Measurements from ENCODE around the gene SLC2A13. TPM values are rescaled to one million over a fixed set of nuclear protein-coding genes. Genes with fewer than 3 reads are reported as not detected.

The SLC2A13 gene
- total RNA-seq, 1 donor from 2014 or later = 17.4 TPM

DNA sequence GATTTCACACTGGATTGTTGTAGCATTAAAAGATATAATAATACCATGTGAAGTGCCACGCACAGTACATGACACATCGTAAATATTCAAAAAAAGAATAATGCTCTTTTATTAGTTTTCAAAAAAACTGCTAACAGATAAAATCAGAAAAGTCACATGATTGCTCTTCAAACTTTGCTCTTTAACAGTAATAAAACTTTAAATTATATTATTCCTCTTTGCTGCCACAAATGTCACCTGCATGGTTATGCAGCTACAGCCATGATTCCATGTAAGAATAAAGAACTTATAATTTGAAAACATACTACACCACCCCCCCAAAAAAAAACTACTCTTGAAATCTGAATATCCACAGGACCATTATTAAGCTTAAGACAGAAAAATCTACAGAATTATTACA, 90.0 kb downstream of the SLC2A13 start:
- no peak for DNase-seq (ENCODE audit: extremely low spot score in 2 of 2)
- H3K4me3 ChIP-seq = no peak overlapping the region
- no peaks in the 10 kb centered on the region for H3K9me3 ChIP-seq
- no peaks in the 10 kb centered on the region for H3K36me3 ChIP-seq
- intact Hi-C loops (cut with DNase I) = no loop called here
- no peaks in the 10 kb centered on the region for H3K4me1 ChIP-seq
- H3K27me3 ChIP-seq = no peaks in the 10 kb centered on the region
- TF ChIP-seq, protein P1, sequence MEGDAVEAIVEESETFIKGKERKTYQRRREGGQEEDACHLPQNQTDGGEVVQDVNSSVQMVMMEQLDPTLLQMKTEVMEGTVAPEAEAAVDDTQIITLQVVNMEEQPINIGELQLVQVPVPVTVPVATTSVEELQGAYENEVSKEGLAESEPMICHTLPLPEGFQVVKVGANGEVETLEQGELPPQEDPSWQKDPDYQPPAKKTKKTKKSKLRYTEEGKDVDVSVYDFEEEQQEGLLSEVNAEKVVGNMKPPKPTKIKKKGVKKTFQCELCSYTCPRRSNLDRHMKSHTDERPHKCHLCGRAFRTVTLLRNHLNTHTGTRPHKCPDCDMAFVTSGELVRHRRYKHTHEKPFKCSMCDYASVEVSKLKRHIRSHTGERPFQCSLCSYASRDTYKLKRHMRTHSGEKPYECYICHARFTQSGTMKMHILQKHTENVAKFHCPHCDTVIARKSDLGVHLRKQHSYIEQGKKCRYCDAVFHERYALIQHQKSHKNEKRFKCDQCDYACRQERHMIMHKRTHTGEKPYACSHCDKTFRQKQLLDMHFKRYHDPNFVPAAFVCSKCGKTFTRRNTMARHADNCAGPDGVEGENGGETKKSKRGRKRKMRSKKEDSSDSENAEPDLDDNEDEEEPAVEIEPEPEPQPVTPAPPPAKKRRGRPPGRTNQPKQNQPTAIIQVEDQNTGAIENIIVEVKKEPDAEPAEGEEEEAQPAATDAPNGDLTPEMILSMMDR (IDR thresholded peaks at IDR 0.05) = no peak
- no peak for TF ChIP-seq POLR2AphosphoS5 (IDR thresholded peaks at IDR 0.05; ENCODE audit: insufficient read depth in 1 of 2, low read depth in 1 of 2)
- no peak overlapping the region for H3K27ac ChIP-seq

DNA sequence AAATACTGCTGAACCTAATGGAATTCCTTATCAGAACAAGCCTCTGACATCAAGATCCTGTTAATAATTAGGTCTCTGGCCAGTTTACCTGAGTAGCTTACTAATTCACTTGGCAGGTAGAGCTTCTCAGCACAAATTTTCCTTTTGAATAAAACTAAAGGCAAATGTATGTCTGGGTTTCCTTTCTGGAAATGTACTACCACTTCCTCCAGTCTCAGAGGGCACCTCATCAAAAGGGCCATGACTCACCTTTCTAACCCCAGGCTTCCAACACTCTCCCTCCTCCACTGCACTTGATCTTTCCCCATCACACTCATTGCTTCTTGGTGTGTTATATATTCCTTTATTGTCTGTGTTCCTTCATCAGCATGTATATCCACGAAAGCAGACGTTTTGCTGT, 90.5 kb downstream of the SLC2A13 start:
- H3K4me1 ChIP-seq = no peaks in the 10 kb centered on the region
- DNase-seq (ENCODE audit: extremely low spot score in 2 of 2) = no peak
- no peaks in the 10 kb centered on the region for H3K27me3 ChIP-seq
- TF ChIP-seq POLR2A (IDR thresholded peaks at IDR 0.05) = no peak
- no peak for TF ChIP-seq POLR2AphosphoS5 (IDR thresholded peaks at IDR 0.05; ENCODE audit: insufficient read depth in 1 of 2, low read depth in 1 of 2)
- intact Hi-C loops (cut with DNase I) = no loop called here
- H3K9me3 ChIP-seq = no peaks in the 10 kb centered on the region
- H3K4me3 ChIP-seq = no peak overlapping the region
- H3K27ac ChIP-seq = no peak overlapping the region
- no peaks in the 10 kb centered on the region for H3K36me3 ChIP-seq

DNA sequence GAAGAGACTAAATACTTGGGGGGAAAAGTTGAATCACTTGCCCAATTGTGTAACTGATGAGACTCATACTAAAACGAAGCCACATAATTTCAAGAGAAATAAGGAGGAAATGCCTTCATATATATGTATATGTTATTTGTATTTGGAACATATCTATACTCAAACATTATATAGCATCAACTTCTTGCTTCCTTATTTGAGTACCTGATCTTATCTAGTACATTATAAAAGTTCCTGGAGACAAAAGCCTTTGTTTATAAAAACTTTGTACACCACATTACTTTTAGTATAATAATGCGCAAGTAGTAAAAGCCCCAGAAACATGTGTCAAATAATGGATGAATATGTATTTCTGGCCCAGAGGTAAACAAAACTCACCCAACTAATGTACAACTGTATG, 92.0 kb downstream of the SLC2A13 start:
- no peak overlapping the region for H3K27ac ChIP-seq
- H3K4me1 ChIP-seq = no peaks in the 10 kb centered on the region
- intact Hi-C loops (cut with DNase I) = loop anchor here (5.0 kb wide), 1 partner anchor 93 kb away; the partner anchor contains the start of gene SLC2A13
- H3K9me3 ChIP-seq = no peaks in the 10 kb centered on the region
- no peak for DNase-seq (ENCODE audit: extremely low spot score in 2 of 2)
- no peaks in the 10 kb centered on the region for H3K27me3 ChIP-seq
- H3K36me3 ChIP-seq = no peaks in the 10 kb centered on the region
- H3K4me3 ChIP-seq = no peak overlapping the region
- TF ChIP-seq POLR2A (IDR thresholded peaks at IDR 0.05) (no peak), POLR2AphosphoS5 (IDR thresholded peaks at IDR 0.05; ENCODE audit: insufficient read depth in 1 of 2, low read depth in 1 of 2) (no peak)
- TF ChIP-seq, protein P1 (IDR thresholded peaks at IDR 0.05) = no peak

DNA sequence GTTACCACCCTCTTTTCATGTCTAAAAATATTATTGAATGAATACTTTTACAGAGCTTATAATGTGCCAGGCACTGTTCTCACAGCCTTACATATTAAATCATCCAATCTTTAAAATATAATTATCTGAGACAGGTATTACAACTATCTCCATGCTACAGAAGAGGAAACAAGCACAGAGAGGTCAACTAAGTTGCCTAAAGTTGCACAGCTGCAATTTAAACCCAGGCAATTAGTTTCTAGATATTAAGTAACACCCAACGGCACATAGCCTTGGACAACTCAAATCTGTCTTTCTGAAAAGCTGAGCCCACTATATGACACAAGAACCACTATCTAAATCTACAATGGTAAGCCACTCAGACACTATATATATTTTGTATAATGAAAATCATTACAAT, 92.6 kb downstream of the SLC2A13 start:
- no peak overlapping the region for H3K27ac ChIP-seq
- TF ChIP-seq POLR2A (IDR thresholded peaks at IDR 0.05) = no peak
- no peak for TF ChIP-seq POLR2AphosphoS5 (IDR thresholded peaks at IDR 0.05; ENCODE audit: insufficient read depth in 1 of 2, low read depth in 1 of 2)
- TF ChIP-seq, protein P1 (IDR thresholded peaks at IDR 0.05) = no peak
- H3K27me3 ChIP-seq = no peaks in the 10 kb centered on the region
- no peak overlapping the region for H3K4me3 ChIP-seq
- intact Hi-C loops (cut with DNase I) = loop anchor here (5.0 kb wide), 1 partner anchor 94 kb away; the partner anchor contains the start of gene SLC2A13
- DNase-seq (ENCODE audit: extremely low spot score in 2 of 2) = no peak
- no peaks in the 10 kb centered on the region for H3K4me1 ChIP-seq
- no peaks in the 10 kb centered on the region for H3K9me3 ChIP-seq
- no peaks in the 10 kb centered on the region for H3K36me3 ChIP-seq

DNA sequence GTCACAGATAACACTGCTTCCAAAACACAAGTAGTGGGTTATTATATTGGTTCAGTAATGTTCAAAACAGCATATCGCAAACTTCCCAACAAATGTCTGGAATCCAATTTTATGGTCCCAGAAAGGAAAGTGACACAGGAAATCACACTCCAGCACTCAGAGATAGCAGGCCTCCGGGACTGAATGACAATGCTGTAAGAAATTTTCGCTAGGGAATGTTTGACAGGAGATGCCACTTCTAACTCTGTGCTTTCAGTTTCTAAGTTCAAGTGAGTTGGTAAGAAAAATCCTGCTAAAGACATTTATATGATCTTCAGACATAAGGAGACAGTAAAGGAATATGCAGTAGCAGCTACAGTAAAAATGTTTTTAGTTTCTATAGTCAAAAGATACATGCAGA, 93.2 kb downstream of the SLC2A13 start:
- DNase-seq (ENCODE audit: extremely low spot score in 2 of 2) = no peak
- intact Hi-C loops (cut with DNase I) = loop anchor here (5.0 kb wide), 1 partner anchor 95 kb away; the partner anchor contains the start of gene SLC2A13
- TF ChIP-seq POLR2AphosphoS5 (IDR thresholded peaks at IDR 0.05; ENCODE audit: insufficient read depth in 1 of 2, low read depth in 1 of 2) (no peak), POLR2A (IDR thresholded peaks at IDR 0.05) (no peak)
- TF ChIP-seq, protein P1 (IDR thresholded peaks at IDR 0.05) = no peak
- Histone ChIP-seq H3K9me3 (no peaks in the 10 kb centered on the region), H3K27me3 (no peaks in the 10 kb centered on the region), H3K36me3 (no peaks in the 10 kb centered on the region), H3K4me1 (no peaks in the 10 kb centered on the region), H3K4me3 (no peak overlapping the region), H3K27ac (no peak overlapping the region)

All from vagina (tissue), 2 donors.